GM12878 (cell line): ENCODE results near the gene CALD1.

ENCODE experiments used
- CTCF ChIP-seq, 3 experiments: IDR thresholded peaks in 2 of 3; conservative IDR thresholded peaks in 1 of 3; 2 replicates each; pipeline ENCODE4 v1.5.1; 2011; ENCODE audit warnings: low read depth in 3 of 3, low read length in 3 of 3, mild to moderate bottlenecking in 3 of 3, control low read depth in 2 of 3, moderate library complexity in 2 of 3, inconsistent platforms in 1 of 3, mixed read lengths in 1 of 3; ENCODE audit not compliant: control insufficient read depth in 2 of 3, insufficient read depth in 1 of 3; ENCODE audit errors: extremely low read depth in 1 of 3
- POLR2A ChIP-seq: IDR thresholded peaks from 2 replicates; pipeline ENCODE4 v1.6.1; 2011; ENCODE audit warnings: low read depth, mild to moderate bottlenecking, low read length

- TF ChIP-seq POLR2A (no peak), CTCF (IDR thresholded peaks at IDR 0.05 in 2 of 3, conservative IDR thresholded peaks at IDR 0.05 in 1 of 3; ENCODE audit: control insufficient read depth in 2 of 3, extremely low read depth in 1 of 3, insufficient read depth in 1 of 3, low read depth in 3 of 3, low read length in 3 of 3) (no peak)
Observed at GRCh38 chr7:134910968-134911367, 131.5 kb downstream of the CALD1 start.
